Liver (tissue), 9 donors: ENCODE measurements around the gene RCOR3. TPM values are rescaled to one million over a fixed set of nuclear protein-coding genes. Genes with fewer than 3 reads are reported as not detected.
"Not testable (repeated sequence)": the region's sequence is repeated elsewhere in the genome, so short reads cannot be mapped to it uniquely, and the experiment has no call there.

Experiments
- DNase-seq: peaks from one replicate; pipeline ENCODE4 v3.0.0-alpha.2; 2017; ENCODE audit warnings: low spot score
- H3K27ac ChIP-seq, 2 donors: one replicate each; pipeline ENCODE4 v1.7.0; 2013; ENCODE audit warnings: inconsistent platforms in 2 of 2, low read length in 2 of 2, control low read depth in 1 of 2, low read depth in 1 of 2, mild to moderate bottlenecking in 1 of 2
- H3K27me3 ChIP-seq, 4 donors: one replicate each; pipeline versions ENCODE4 v1.6.1 to v1.7.0; 2013; ENCODE audit warnings: low read length in 3 of 4, inconsistent platforms in 1 of 4, mild to moderate bottlenecking in 1 of 4, moderate library complexity in 1 of 4; ENCODE audit not compliant: control insufficient read depth in 4 of 4, insufficient read depth in 4 of 4
- H3K36me3 ChIP-seq, 4 donors: one replicate each; pipeline versions ENCODE4 v1.6.1 to v1.7.0; 2013; ENCODE audit warnings: low read length in 3 of 4, mild to moderate bottlenecking in 3 of 4, low read depth in 1 of 4, moderate library complexity in 1 of 4; ENCODE audit not compliant: control insufficient read depth in 4 of 4, insufficient read depth in 3 of 4
- H3K4me1 ChIP-seq, 4 donors: one replicate each; pipeline versions ENCODE4 v1.6.1 to v1.7.0; 2013; ENCODE audit warnings: low read length in 3 of 4, mild to moderate bottlenecking in 3 of 4, moderate library complexity in 1 of 4; ENCODE audit not compliant: control insufficient read depth in 4 of 4, insufficient read depth in 4 of 4
- H3K4me3 ChIP-seq, 3 donors: one replicate each; pipeline versions ENCODE4 v1.6.1 to v1.7.0; 2013; ENCODE audit warnings: low read length in 3 of 3, control low read depth in 1 of 3, low read depth in 1 of 3, mild to moderate bottlenecking in 1 of 3
- H3K9ac ChIP-seq, 2 donors: one replicate each; pipeline ENCODE4 v1.7.0; 2013; ENCODE audit warnings: low read length in 2 of 2, mild to moderate bottlenecking in 2 of 2, moderate library complexity in 2 of 2, control low read depth in 1 of 2, low read depth in 1 of 2
- H3K9me3 ChIP-seq, 4 donors: one replicate each; pipeline versions ENCODE4 v1.6.1 to v1.7.0; 2013; ENCODE audit warnings: low read length in 3 of 4; ENCODE audit not compliant: control insufficient read depth in 4 of 4
- ATF3 ChIP-seq: IDR thresholded peaks from 2 replicates; pipeline ENCODE4 v1.6.1; 2016; ENCODE audit warnings: antibody characterized with exemption
- CTCF ChIP-seq: fragments of 150-350 bp; IDR thresholded peaks from 2 replicates; pipeline ENCODE4 v1.5.1; 2017; ENCODE audit warnings: improper control_type of control experiment, low read depth, low read length; ENCODE audit not compliant: missing input control
- EGR1 ChIP-seq, 2 donors: IDR thresholded peaks; 2 replicates each; pipeline ENCODE4 v1.6.1; 2016 to 2018; ENCODE audit warnings: antibody characterized with exemption in 2 of 2, low read depth in 2 of 2
- FOXA1 ChIP-seq: IDR thresholded peaks from 2 replicates; pipeline ENCODE4 v1.6.1; 2016; ENCODE audit warnings: antibody characterized with exemption
- FOXA2 ChIP-seq: IDR thresholded peaks from 2 replicates; pipeline ENCODE4 v1.6.1; 2016; ENCODE audit warnings: antibody characterized with exemption
- GABPA ChIP-seq, 2 donors: IDR thresholded peaks in 1 of 2; conservative IDR thresholded peaks in 1 of 2; 2 replicates each; pipeline ENCODE4 v1.6.1; 2016; ENCODE audit warnings: antibody characterized with exemption in 2 of 2, mild to moderate bottlenecking in 1 of 2, moderate library complexity in 1 of 2
- HNF4A ChIP-seq, 2 donors: conservative IDR thresholded peaks; 2 replicates each; pipeline ENCODE4 v1.6.1; 2016; ENCODE audit warnings: antibody characterized with exemption in 2 of 2, mild to moderate bottlenecking in 2 of 2
- HNF4G ChIP-seq: IDR thresholded peaks from 2 replicates; pipeline ENCODE4 v1.6.1; 2016; ENCODE audit warnings: antibody characterized with exemption
- JUND ChIP-seq, 2 donors: IDR thresholded peaks; 2 replicates each; pipeline ENCODE4 v1.6.1; 2016; ENCODE audit warnings: antibody characterized with exemption in 2 of 2
- RAD21 ChIP-seq, 2 donors: IDR thresholded peaks; 2 replicates each; pipeline ENCODE4 v1.6.1; 2016; ENCODE audit warnings: antibody characterized with exemption in 2 of 2, mild to moderate bottlenecking in 2 of 2
- RXRA ChIP-seq, 2 donors: IDR thresholded peaks; 2 replicates each; pipeline ENCODE4 v1.6.1; 2017 to 2018; ENCODE audit warnings: antibody characterized with exemption in 2 of 2, mild to moderate bottlenecking in 1 of 2
- TAF1 ChIP-seq: conservative IDR thresholded peaks from 2 replicates; pipeline ENCODE4 v1.6.1; 2016; ENCODE audit warnings: antibody characterized with exemption, mild to moderate bottlenecking
- YY1 ChIP-seq: IDR thresholded peaks from 2 replicates; pipeline ENCODE4 v1.6.1; 2016; ENCODE audit warnings: antibody characterized with exemption, mild to moderate bottlenecking
- WGBS: extraction: QIAGEN DNeasy Blood & Tissue Kit; methylation state at CpG from one replicate; pipeline ENCODE4 v1.1.7; 2013; 5-methylcytosine and 5-hydroxymethylcytosine counted together
- polyA plus RNA-seq, 2 donors: library from polyadenylated mRNA; stranded (reverse) in 1 of 2; unstranded in 1 of 2; fragments of 200-250 nt in 1 of 2; fragments of >200 nt in 1 of 2; fragmentation: Nextera tagmentation in 1 of 2; extraction: Ambion mirVana in 1 of 2; gene quantifications; one replicate each; pipeline versions ENCODE4 v1.2.1 to v1.2.3, GENCODE V29; 2013 to 2015
- total RNA-seq, 2 donors: library from RNA; depleted of rRNA; stranded (reverse); fragments of >200 nt; gene quantifications; one replicate each; pipeline ENCODE4 v1.2.3, GENCODE V29; 2014
- TF ChIP-seq, protein P1 (sequence below): IDR thresholded peaks from 2 replicates; pipeline ENCODE4 v1.6.1; 2016; ENCODE audit warnings: antibody characterized with exemption
- TF ChIP-seq, protein P2 (sequence below): IDR thresholded peaks from 2 replicates; pipeline ENCODE4 v1.6.1; 2016; ENCODE audit warnings: antibody characterized with exemption, mild to moderate bottlenecking
- TF ChIP-seq, protein P3 (sequence below): IDR thresholded peaks from 2 replicates; pipeline ENCODE4 v1.6.1; 2016; ENCODE audit warnings: antibody characterized with exemption
- donor health status: healthy.
- donor health status: healthy.
- donor health status: healthy.
- donor health status: healthy.
- donor health status: healthy.

The RCOR3 gene
- total and polyA plus RNA-seq, 4 donors: 7.8 to 20.2 (median 13.4) TPM

GRCh38 chr1:211228573-211229364, 30.4 kb upstream of the RCOR3 start:
- H3K4me3 ChIP-seq, H3K9ac ChIP-seq, H3K27ac ChIP-seq, H3K4me1 ChIP-seq, H3K36me3 ChIP-seq, H3K27me3 ChIP-seq, H3K9me3 ChIP-seq, DNase-seq: not testable (repeated sequence)
- WGBS: 76% methylated on average over 13 of the region's 13 CpGs

- no peak for DNase-seq
- TF ChIP-seq RXRA (IDR thresholded peaks at IDR 0.05) (no peak), EGR1 (IDR thresholded peaks at IDR 0.05; ENCODE audit: low read depth in 2 of 2) (no peak), YY1 (no peak), FOXA1 (no peak), GABPA (IDR thresholded peaks at IDR 0.05 in 1 of 2, conservative IDR thresholded peaks at IDR 0.05 in 1 of 2) (no peak), FOXA2 (no peak), RAD21 (IDR thresholded peaks at IDR 0.05) (no peak), JUND (IDR thresholded peaks at IDR 0.05) (no peak), TAF1 (no peak), CTCF (no peak), HNF4A (conservative IDR thresholded peaks at IDR 0.05) (no peak), HNF4G (no peak), ATF3 (no peak)
- TF ChIP-seq, protein P1, sequence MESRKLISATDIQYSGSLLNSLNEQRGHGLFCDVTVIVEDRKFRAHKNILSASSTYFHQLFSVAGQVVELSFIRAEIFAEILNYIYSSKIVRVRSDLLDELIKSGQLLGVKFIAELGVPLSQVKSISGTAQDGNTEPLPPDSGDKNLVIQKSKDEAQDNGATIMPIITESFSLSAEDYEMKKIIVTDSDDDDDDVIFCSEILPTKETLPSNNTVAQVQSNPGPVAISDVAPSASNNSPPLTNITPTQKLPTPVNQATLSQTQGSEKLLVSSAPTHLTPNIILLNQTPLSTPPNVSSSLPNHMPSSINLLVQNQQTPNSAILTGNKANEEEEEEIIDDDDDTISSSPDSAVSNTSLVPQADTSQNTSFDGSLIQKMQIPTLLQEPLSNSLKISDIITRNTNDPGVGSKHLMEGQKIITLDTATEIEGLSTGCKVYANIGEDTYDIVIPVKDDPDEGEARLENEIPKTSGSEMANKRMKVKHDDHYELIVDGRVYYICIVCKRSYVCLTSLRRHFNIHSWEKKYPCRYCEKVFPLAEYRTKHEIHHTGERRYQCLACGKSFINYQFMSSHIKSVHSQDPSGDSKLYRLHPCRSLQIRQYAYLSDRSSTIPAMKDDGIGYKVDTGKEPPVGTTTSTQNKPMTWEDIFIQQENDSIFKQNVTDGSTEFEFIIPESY: no peak
- TF ChIP-seq, protein P2, sequence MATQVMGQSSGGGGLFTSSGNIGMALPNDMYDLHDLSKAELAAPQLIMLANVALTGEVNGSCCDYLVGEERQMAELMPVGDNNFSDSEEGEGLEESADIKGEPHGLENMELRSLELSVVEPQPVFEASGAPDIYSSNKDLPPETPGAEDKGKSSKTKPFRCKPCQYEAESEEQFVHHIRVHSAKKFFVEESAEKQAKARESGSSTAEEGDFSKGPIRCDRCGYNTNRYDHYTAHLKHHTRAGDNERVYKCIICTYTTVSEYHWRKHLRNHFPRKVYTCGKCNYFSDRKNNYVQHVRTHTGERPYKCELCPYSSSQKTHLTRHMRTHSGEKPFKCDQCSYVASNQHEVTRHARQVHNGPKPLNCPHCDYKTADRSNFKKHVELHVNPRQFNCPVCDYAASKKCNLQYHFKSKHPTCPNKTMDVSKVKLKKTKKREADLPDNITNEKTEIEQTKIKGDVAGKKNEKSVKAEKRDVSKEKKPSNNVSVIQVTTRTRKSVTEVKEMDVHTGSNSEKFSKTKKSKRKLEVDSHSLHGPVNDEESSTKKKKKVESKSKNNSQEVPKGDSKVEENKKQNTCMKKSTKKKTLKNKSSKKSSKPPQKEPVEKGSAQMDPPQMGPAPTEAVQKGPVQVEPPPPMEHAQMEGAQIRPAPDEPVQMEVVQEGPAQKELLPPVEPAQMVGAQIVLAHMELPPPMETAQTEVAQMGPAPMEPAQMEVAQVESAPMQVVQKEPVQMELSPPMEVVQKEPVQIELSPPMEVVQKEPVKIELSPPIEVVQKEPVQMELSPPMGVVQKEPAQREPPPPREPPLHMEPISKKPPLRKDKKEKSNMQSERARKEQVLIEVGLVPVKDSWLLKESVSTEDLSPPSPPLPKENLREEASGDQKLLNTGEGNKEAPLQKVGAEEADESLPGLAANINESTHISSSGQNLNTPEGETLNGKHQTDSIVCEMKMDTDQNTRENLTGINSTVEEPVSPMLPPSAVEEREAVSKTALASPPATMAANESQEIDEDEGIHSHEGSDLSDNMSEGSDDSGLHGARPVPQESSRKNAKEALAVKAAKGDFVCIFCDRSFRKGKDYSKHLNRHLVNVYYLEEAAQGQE: no peak
- TF ChIP-seq, protein P3, sequence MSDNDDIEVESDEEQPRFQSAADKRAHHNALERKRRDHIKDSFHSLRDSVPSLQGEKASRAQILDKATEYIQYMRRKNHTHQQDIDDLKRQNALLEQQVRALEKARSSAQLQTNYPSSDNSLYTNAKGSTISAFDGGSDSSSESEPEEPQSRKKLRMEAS: no peak
- Histone ChIP-seq H3K9ac (no peak overlapping the region), H3K27ac (no peak overlapping the region), H3K4me1 (no peaks in the 10 kb centered on the region), H3K4me3 (no peak overlapping the region), H3K27me3 (no peaks in the 10 kb centered on the region), H3K9me3 (no peaks in the 10 kb centered on the region), H3K36me3 (no peaks in the 10 kb centered on the region)
- WGBS: 75% methylated on average over 7 of the region's 7 CpGs
Observed at GRCh38 chr1:211229365-211229759, 29.8 kb upstream of the RCOR3 start.
